Measurements from ENCODE around the gene CIBAR2.

DNA sequence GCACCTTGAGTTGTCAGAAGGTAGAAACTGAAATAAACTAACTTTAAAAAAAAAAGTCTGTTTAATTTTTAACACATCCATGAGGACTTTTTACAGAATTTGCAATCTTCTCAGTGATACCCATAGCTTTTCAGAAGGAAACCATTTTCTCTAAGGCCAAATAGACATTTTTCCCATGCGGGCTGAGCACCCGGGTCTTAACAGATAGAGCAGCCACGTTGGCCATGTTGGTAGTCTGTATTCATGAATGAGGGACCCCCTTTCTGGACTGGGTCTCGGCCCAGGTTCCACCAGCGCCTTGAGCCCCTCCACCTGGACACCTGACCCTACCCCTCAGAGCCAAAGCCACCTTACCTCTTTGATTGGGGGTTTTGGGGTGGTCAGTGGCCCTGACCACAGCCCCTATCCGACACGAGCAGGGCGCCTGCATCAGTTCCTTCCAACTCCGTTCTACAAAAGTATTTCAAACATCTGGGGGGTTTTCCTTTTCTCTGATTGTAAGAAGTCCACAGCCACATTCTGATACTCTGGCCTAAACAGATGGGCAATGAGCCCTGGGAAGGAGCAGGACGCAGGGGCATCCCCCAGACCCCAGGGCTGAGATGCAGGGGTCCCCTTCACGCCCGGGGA lies 18.0 kb downstream of the CIBAR2 start:
- TF ChIP-seq SIN3A (IDR thresholded peaks at IDR 0.05; ENCODE audit: borderline replicate concordance, insufficient read depth, low read length) (no peak), FOXP2 (optimal IDR thresholded peaks at IDR 0.05; ENCODE audit: borderline replicate concordance, extremely low read depth, extremely low read length, insufficient read depth) (no peak), TAF1 (IDR thresholded peaks at IDR 0.05; ENCODE audit: borderline replicate concordance, insufficient read depth, low read length) (no peak)
